ENCODE measurements around the gene STAT5B.

DNA sequence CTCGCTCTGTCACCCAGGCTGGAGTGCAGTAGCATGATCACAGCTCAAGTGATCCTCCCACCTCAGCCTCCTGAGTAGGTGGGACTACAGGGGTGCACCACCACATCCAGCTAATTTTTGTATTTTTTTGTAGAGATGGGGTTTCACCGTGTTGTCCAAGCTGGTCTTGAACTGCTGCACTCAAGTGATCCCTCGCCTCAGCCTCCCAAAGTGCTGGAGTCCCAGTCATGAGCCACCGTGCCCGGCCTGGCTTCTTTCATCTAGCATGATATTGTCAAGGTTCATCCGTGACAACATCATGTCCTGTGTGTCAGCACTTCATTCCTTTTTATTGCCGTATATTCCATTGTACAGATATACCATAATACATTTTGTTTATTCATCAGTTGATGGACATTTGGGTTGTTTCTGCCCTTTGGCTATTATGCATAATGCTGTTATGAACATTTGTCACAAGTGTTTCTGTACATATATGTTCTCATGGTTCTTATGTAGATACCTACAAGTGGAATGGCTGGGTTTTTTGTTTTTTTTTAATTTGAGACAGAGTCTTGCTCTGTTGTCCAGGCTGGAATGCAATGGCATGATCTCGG is 78.5 kb downstream of the STAT5B start:
- TF ChIP-seq, protein P1, sequence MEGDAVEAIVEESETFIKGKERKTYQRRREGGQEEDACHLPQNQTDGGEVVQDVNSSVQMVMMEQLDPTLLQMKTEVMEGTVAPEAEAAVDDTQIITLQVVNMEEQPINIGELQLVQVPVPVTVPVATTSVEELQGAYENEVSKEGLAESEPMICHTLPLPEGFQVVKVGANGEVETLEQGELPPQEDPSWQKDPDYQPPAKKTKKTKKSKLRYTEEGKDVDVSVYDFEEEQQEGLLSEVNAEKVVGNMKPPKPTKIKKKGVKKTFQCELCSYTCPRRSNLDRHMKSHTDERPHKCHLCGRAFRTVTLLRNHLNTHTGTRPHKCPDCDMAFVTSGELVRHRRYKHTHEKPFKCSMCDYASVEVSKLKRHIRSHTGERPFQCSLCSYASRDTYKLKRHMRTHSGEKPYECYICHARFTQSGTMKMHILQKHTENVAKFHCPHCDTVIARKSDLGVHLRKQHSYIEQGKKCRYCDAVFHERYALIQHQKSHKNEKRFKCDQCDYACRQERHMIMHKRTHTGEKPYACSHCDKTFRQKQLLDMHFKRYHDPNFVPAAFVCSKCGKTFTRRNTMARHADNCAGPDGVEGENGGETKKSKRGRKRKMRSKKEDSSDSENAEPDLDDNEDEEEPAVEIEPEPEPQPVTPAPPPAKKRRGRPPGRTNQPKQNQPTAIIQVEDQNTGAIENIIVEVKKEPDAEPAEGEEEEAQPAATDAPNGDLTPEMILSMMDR (IDR thresholded peaks at IDR 0.05): no peak
- no peak for TF ChIP-seq POLR2AphosphoS5 (IDR thresholded peaks at IDR 0.05; ENCODE audit: low read depth, low read length)
- no peak for TF ChIP-seq SIN3A (IDR thresholded peaks at IDR 0.05; ENCODE audit: borderline replicate concordance, insufficient read depth, low read depth, low read length)
- no peak for TF ChIP-seq TCF7L2 (IDR thresholded peaks at IDR 0.05; ENCODE audit: low read depth, low read length)
- TF ChIP-seq, protein P2, sequence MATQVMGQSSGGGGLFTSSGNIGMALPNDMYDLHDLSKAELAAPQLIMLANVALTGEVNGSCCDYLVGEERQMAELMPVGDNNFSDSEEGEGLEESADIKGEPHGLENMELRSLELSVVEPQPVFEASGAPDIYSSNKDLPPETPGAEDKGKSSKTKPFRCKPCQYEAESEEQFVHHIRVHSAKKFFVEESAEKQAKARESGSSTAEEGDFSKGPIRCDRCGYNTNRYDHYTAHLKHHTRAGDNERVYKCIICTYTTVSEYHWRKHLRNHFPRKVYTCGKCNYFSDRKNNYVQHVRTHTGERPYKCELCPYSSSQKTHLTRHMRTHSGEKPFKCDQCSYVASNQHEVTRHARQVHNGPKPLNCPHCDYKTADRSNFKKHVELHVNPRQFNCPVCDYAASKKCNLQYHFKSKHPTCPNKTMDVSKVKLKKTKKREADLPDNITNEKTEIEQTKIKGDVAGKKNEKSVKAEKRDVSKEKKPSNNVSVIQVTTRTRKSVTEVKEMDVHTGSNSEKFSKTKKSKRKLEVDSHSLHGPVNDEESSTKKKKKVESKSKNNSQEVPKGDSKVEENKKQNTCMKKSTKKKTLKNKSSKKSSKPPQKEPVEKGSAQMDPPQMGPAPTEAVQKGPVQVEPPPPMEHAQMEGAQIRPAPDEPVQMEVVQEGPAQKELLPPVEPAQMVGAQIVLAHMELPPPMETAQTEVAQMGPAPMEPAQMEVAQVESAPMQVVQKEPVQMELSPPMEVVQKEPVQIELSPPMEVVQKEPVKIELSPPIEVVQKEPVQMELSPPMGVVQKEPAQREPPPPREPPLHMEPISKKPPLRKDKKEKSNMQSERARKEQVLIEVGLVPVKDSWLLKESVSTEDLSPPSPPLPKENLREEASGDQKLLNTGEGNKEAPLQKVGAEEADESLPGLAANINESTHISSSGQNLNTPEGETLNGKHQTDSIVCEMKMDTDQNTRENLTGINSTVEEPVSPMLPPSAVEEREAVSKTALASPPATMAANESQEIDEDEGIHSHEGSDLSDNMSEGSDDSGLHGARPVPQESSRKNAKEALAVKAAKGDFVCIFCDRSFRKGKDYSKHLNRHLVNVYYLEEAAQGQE (IDR thresholded peaks at IDR 0.05; ENCODE audit: insufficient read depth in 1 of 2, low read depth in 2 of 2, low read length in 1 of 2): no peak
